WERI-Rb-1 (cell line): ENCODE results near the gene CCL18.
"Not testable (repeated sequence)": the region's sequence is repeated elsewhere in the genome, so short reads cannot be mapped to it uniquely, and the experiment has no call there.

Experiments used
- DNase-seq: peaks from one replicate; pipeline ENCODE4 v3.0.0-alpha.2; 2020
- H3K27ac ChIP-seq: fragments of 250-450 bp; sonication (Bioruptor Pico); 2 replicates; pipeline ENCODE4 v1.5.1; 2020; ENCODE audit warnings: mild to moderate bottlenecking, moderate library complexity
- H3K27me3 ChIP-seq: fragments of 250-450 bp; sonication (Bioruptor Pico); 2 replicates; pipeline ENCODE4 v1.5.1; 2021; ENCODE audit warnings: mild to moderate bottlenecking, low read depth, moderate library complexity; ENCODE audit not compliant: insufficient read depth, severe bottlenecking
- H3K36me3 ChIP-seq: fragments of 250-450 bp; sonication (Bioruptor Pico); 2 replicates; pipeline ENCODE4 v1.5.1; 2020; ENCODE audit warnings: mild to moderate bottlenecking, moderate library complexity
- H3K4me3 ChIP-seq: 2 replicates; pipeline ENCODE4 v1.5.1; 2011; ENCODE audit warnings: low read depth, mild to moderate bottlenecking, control low read depth, low read length
- H3K9me3 ChIP-seq: fragments of 250-450 bp; sonication (Bioruptor Pico); 2 replicates; pipeline ENCODE4 v1.5.1; 2021; ENCODE audit warnings: mild to moderate bottlenecking, moderate library complexity; ENCODE audit not compliant: severe bottlenecking
- CTCF ChIP-seq: IDR thresholded peaks from 2 replicates; pipeline ENCODE4 v1.5.1; 2011; ENCODE audit warnings: low read depth, mild to moderate bottlenecking, control low read depth, inconsistent platforms, low read length

Gene CCL18

GRCh38 chr17:36094746-36095145 lies 30.7 kb downstream of the CCL18 start:
- H3K27ac ChIP-seq, result no peak overlapping the region

GRCh38 chr17:36095992-36096391 lies 31.9 kb downstream of the CCL18 start:
- Histone ChIP-seq H3K27me3 (no peaks in the 10 kb centered on the region), H3K9me3 (no peaks in the 10 kb centered on the region), H3K36me3 (no peaks in the 10 kb centered on the region), H3K4me3 (no peak overlapping the region), H3K27ac (no peak overlapping the region)
- no peak for DNase-seq
- TF ChIP-seq CTCF, result no peak

More at GRCh38 chr17:36094746-36095145, 30.7 kb downstream of the CCL18 start:
- Histone ChIP-seq H3K27me3 (no peaks in the 10 kb centered on the region), H3K9me3 (no peaks in the 10 kb centered on the region), H3K4me3 (no peak overlapping the region), H3K36me3 (no peaks in the 10 kb centered on the region)
- no peak for TF ChIP-seq CTCF
- no peak for DNase-seq

GRCh38 chr17:36099004-36099403 lies 34.9 kb downstream of the CCL18 start:
- not testable (repeated sequence) for H3K36me3 ChIP-seq, H3K27ac ChIP-seq, H3K27me3 ChIP-seq, H3K4me3 ChIP-seq, H3K9me3 ChIP-seq, DNase-seq

GRCh38 chr17:36103401-36103975 lies 39.4 kb downstream of the CCL18 start, which contains the start of gene CCL4:
CCL4 (plus strand) TSS chr17:36103827; CDS start chr17:36103906, 79 bp downstream.
- not testable (repeated sequence) for H3K4me3 ChIP-seq, H3K9me3 ChIP-seq, H3K27me3 ChIP-seq, H3K36me3 ChIP-seq, H3K27ac ChIP-seq, DNase-seq

GRCh38 chr17:36104246-36104645 lies 40.2 kb downstream of the CCL18 start:
- not testable (repeated sequence) for H3K4me3 ChIP-seq, H3K36me3 ChIP-seq, H3K27ac ChIP-seq, H3K27me3 ChIP-seq, DNase-seq, H3K9me3 ChIP-seq

GRCh38 chr17:36104701-36105181 lies 40.7 kb downstream of the CCL18 start:
- Histone ChIP-seq H3K27me3 (no peaks in the 10 kb centered on the region), H3K27ac (no peak overlapping the region), H3K36me3 (no peaks in the 10 kb centered on the region), H3K4me3 (no peak overlapping the region), H3K9me3 (no peaks in the 10 kb centered on the region)
- no peak for TF ChIP-seq CTCF
- no peak for DNase-seq

- Histone ChIP-seq H3K36me3 (no peaks in the 10 kb centered on the region), H3K27ac (no peak overlapping the region), H3K27me3 (no peaks in the 10 kb centered on the region), H3K4me3 (no peak overlapping the region), H3K9me3 (no peaks in the 10 kb centered on the region)
- TF ChIP-seq CTCF, result no peak
- peak; percentile 34 for DNase-seq
These were observed 41.9 kb downstream of the CCL18 start for GRCh38 chr17:36105781-36106492.
